CD4-positive, alpha-beta T cell treated with Interferon gamma for 1 hour (primary cell): ENCODE measurements around the gene DTNB.
A peak's percentile ranks its signal among the peaks of the same experiment; 100 is the strongest.

Experiments
- DNase-seq: peaks from one replicate; pipeline ENCODE4 v3.0.0-alpha.2; 2020

DTNB gene

DNA sequence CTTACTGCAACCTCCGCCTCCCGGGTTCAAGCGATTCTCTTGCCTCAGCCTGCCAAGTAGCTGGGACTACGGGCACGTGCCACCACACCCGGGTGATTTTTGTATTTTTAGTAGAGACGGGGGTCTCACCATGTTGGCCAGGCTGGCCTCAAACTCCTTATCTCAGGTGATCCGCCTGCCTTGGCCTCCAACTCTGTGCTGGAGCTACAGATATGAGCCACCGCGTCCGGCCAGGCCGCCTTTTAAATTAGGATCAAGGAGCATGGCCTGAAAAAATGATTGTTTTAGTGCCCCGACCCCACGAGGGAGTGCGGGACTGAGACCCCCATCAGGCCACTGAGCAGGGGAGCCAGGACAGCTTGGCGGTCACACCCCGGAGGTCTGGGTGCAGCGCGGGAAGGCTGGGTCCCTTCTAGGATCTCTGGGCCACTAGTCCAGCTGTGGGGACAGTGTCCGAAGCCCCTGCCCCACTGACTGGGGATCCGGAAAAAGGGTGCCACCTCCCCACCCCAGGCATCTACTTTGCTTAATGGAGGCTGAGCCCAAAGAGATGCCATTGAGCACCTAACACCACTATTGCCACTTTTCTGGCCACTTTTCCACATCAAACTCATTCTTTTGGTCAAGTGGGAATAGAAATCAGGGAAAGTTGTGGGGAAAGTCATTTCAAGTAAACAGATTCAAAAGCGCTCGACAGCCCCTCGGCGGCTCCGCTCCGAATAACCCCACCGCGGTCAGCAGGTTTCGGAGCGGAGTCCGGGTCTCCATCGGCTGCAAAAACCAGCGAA is 311.9 kb downstream of the DTNB start:
- no peak for DNase-seq

GRCh38 chr2:25358836-25359235 is 314.5 kb downstream of the DTNB start:
- DNase-seq: no peak

GRCh38 chr2:25358249-25358815 is 315.0 kb downstream of the DTNB start:
- no peak for DNase-seq

GRCh38 chr2:25356088-25356487 is 317.3 kb downstream of the DTNB start:
- no peak for DNase-seq

- no peak for DNase-seq
Measured at GRCh38 chr2:25355270-25355669, 318.1 kb downstream of the DTNB start.

DNA sequence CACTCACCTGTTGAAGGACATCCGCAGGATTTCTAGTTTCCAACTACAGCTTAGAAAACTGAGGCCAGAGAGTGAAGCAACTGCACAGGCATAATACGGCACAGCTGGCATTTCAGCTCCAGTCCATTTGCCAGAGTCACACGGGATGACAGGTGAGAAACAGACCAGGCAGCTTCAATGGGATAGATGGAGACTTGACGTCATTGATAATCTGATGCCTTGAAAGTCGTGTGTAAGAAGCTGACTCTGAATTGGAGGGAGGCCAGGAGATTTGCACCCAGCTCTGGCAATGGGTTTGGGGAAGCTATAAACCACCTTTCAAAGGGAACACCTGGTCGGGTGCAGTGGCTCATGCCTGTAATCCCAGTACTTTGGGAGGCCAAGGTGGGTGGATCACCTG is 319.3 kb downstream of the DTNB start:
- no peak for DNase-seq

DNA sequence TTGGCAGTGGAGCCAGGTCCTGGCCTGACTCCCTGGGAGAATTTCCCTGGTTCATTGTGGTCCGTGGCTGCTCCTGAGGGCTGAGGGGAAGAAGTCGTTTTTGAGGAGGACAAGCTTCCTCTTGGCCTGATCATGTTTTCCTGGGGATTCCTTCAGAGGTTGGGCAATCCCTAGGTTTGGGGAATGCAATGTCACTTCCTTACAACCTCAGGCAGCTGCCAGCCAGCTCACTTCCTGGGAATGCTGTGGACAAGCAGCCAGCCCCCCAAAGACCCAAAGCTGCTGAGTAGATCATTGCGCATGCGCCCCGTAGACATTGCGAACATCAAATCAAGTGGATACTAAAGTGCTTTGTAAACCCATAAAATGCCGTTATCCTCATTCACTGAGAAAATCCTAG is 324.0 kb downstream of the DTNB start:
- no peak for DNase-seq

DNA sequence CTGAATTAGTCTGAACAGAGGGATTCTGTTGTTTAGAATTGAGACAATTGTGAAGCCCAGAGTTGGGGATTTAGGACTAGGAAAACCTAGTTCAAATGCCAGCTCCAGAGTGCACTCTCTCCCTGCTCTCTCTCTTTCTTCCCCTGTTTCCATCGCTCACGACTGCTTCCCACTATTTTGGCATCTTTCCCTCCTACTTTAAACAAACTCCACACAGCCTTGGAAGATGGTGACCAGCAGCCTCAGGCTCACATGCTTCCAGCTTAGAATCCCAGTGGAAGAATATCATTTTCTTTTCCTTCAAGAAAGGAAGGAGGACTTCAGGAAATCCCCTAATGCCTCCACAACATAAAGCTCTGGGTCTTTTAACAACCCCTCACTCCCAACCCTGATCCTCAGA is 325.5 kb downstream of the DTNB start:
- no peak for DNase-seq

GRCh38 chr2:25347205-25347815 is 326.1 kb downstream of the DTNB start:
- no peak for DNase-seq

- DNase-seq: no peak
Measured at GRCh38 chr2:25343187-25343825, 330.1 kb downstream of the DTNB start.

DNA sequence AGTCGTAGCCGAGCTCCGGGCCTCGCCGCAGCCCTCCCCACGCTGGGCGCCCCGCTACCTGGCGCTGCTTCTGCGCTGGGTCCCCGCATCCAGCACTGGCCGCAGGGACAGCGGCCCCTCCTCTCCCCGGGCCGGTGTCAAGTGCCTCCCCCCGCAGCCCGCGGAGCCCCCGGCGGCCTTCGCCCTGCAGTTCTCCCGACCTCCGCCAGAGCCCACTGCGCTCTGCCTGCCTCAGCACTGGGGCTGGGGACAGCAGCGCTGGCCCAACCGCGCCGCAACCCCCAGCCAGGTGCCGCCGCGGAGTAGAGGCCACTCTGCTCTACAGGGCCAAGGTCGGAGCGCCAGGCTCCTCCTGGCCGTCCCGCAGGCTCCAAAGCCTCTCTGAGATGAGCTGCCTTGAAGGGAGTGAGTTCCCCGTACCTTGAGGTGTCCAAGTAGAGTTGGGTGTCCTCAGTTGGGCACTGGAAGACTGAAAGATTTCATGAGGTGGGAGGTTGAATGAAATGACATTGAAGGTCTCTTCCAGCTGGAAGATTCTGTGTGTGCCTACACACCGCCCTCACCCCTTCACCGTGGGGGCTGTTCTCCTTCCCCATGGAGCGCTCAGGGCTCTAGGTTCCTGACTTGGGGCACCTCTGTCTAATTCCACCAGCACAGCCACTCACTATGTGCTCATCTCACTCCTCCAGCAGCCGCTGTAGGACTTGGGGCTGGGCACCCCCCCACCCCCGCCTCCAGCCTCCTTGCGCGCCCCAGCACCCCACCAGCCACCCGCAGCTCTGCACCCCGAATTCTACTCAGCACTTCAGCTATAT is 330.8 kb downstream of the DTNB start:
- DNase-seq: peak; percentile 82

- peak; percentile 47 for DNase-seq
Measured at GRCh38 chr2:25341753-25342371, 331.5 kb downstream of the DTNB start, which contains the start of gene DNMT3A. DNMT3A (minus strand) TSS chr2:25341925; CDS start chr2:25313984, 27,941 bp downstream.

DNA sequence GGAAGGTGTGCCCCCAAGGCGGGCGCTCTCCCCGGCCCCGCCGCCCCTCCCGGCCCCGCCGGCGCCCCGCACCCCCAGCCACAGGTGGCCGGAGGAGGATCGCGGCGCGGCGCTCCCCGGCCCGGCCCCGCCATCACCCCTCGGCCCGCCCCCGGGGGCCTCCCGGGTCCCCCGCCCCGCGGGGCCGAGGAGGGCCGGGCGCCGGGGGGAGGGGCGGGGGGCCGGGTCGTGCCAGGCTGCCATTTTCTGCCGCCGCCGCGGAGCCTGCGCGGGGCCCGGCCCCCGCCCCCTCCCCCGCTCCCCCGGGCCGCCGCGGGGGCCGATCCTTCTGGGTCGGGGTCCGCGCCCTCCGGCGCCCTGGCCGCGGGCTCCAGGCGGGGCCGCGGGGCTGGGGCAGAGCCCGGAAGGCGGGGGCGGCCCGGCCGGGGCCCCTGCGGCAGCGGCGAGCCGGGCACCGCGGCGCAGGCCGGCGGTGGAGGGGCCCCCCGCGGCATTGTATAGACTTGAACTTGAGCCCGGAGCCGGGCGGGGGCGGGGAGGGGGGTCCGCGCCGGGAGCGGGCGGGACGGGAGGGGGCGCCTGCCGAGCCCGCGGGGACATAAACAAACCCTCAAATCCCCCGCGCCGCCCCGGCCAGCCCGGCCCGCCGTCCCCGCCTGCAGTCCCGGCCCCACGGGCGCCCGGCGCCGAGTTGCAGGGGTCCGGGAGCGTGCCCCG is 332.2 kb downstream of the DTNB start:
- DNase-seq: no peak

- no peak for DNase-seq
Measured at GRCh38 chr2:25340181-25340921, 333.0 kb downstream of the DTNB start.

DNA sequence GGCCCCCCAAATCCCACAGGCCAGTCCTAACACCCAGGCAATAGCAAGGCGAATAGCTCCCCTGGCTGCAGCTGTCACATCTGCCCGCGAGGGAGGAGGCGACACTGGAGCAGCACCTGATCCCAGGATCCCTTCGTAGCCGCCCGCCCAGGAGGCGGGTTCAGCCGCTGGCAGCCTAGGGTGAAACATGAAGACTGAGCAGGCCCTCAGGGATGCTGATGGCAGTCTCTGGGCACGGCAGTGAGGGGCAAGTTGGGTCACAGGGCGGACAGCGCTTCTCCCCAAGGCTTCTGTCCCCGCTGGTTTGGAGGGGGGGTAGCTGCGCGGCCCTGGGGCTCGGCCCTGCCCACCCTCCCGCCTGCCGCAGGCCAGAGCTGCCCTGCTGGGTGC is 333.6 kb downstream of the DTNB start:
- DNase-seq: no peak

DNA sequence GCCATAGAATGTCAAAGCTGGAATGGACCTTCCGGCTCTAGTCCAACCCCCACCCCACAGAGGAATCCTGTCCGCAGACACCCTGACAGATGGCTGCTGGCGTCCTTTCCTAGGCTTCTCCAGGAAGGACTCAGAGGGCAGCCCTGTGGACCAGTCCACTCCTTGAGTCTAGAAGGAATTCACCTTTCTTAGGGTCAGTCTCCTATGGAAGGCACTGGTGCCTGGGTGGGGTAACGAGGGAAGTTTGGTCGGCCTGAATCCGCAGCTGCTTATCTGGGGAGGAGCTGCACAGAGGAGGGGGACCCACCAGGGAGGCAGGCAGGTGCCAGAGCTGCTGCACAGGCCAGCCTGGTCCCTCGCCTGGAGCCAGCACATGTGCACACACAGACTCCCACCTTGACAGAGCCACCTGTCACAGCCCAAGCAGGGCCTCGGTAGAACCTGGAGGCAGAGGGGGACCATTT is 334.1 kb downstream of the DTNB start:
- no peak for DNase-seq

GRCh38 chr2:25338401-25338800 is 335.0 kb downstream of the DTNB start:
- no peak for DNase-seq

GRCh38 chr2:25337891-25338290 is 335.5 kb downstream of the DTNB start:
- DNase-seq: no peak

- DNase-seq: no peak
Measured at GRCh38 chr2:25337276-25337675, 336.1 kb downstream of the DTNB start.

DNA sequence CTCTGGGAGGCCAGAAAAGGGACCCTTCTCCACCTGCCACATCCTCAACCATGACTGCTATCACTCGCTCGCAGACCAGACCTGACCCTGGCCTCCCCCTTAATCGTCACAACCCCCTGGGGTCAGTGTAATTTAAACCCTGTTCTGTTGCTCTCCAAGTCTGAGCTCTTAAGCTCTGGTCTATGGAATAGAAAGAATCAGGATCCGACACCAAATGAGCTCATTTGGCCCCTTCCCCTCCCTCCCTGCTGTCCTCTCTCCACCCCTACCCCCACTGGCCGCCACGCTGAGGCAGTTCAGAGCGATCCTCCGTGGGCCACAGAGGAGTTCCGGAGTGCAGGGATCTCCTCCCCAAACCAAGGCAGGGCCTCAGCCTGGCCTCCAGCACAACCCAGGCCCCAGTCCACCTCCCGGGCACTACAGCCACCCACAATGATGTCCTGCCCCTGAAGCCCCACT is 337.0 kb downstream of the DTNB start:
- no peak for DNase-seq

DNA sequence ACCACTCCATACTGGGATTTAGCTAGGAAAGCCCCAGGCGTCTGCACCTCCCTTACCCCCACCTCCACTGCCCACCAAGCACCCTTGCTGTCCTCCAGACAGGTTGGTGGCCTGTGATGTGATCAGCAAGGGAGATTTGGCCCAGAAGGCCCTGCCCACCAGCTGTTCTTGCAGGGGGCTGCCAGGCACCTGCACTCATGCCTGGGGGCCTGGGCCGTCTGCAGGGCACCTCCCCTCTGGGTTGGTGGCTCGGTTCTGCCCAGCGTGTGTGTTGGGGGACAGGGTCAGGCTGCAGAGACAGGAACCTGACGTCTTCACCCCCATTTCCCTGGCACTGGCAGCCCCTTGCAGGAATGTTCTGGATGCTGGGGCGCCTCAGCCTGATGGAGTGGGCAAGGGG is 337.4 kb downstream of the DTNB start:
- no peak for DNase-seq
